IMR-90 (cell line): Measurements from ENCODE around the gene ZCCHC24. TPM values are rescaled to one million over a fixed set of nuclear protein-coding genes. Genes with fewer than 3 reads are reported as not detected.
A peak's percentile ranks its signal among the peaks of the same experiment; 100 is the strongest.

Experiments
- ATAC-seq: fragments of 200-7000 bp; cut with Tn5 transposase; 2 replicates; pipeline ENCODE4 v1.9.1; 2020; ENCODE audit warnings: low read depth, mild to moderate bottlenecking, moderate library complexity
- BruUV-seq: library from RNA; stranded (reverse); fragments of 400-500 nt; replicated peaks from 2 replicates; lab custom pipeline; 2021; lab: Mats Ljungman, UMichigan
- CTCF ChIA-PET: fragments of 300-600 bp; formaldehyde crosslinking; extraction: SDS; loops from one replicate; lab custom pipeline; 2021; ENCODE audit warnings: antibody characterized with exemption; lab: Yijun Ruan, JAX
- POLR2A ChIA-PET: fragments of 300-600 bp; sonication (Branson Sonifier 250); formaldehyde crosslinking; loops from one replicate; lab custom pipeline; 2022; ENCODE audit warnings: antibody characterized with exemption; ENCODE audit not compliant: unreplicated experiment; lab: Charles Lee
- DNase-seq: peaks from one replicate; pipeline ENCODE4 v3.0.0; 2013
- H2AFZ ChIP-seq: replicated peaks from 2 replicates; pipeline ENCODE3; 2013; ENCODE audit warnings: low read length, mild to moderate bottlenecking; ENCODE audit not compliant: poor library complexity
- H2AK5ac ChIP-seq: 2 replicates; pipeline ENCODE4 v1.6.1; 2013; ENCODE audit warnings: low read depth, low read length, inconsistent platforms
- H2AK9ac ChIP-seq: replicated peaks from 2 replicates; pipeline ENCODE3; 2013; ENCODE audit warnings: mild to moderate bottlenecking, low read depth, low read length, moderate library complexity; ENCODE audit not compliant: poor library complexity
- H2BK120ac ChIP-seq: 2 replicates; pipeline ENCODE4 v1.6.1; 2013; ENCODE audit warnings: low read depth, low read length, inconsistent platforms
- H2BK15ac ChIP-seq: 3 replicates; pipeline ENCODE4 v1.6.1; 2013; ENCODE audit warnings: low read depth, low read length, inconsistent platforms
- H2BK20ac ChIP-seq: 2 replicates; pipeline ENCODE4 v1.6.1; 2013; ENCODE audit warnings: low read depth, mild to moderate bottlenecking, inconsistent platforms, low read length, moderate library complexity
- H2BK5ac ChIP-seq: 2 replicates; pipeline ENCODE4 v1.6.1; 2013; ENCODE audit warnings: mild to moderate bottlenecking, low read depth, low read length, inconsistent platforms; ENCODE audit not compliant: poor library complexity, severe bottlenecking
- H3K14ac ChIP-seq: replicated peaks from 2 replicates; pipeline ENCODE4 v1.6.1; 2013; ENCODE audit warnings: low read depth, low read length, inconsistent platforms
- H3K18ac ChIP-seq: 2 replicates; pipeline ENCODE4 v1.6.1; 2013; ENCODE audit warnings: low read depth, low read length, control low read depth
- H3K23ac ChIP-seq: 2 replicates; pipeline ENCODE4 v1.6.1; 2013; ENCODE audit warnings: low read depth, low read length, inconsistent platforms
- H3K27ac ChIP-seq: 2 replicates; pipeline ENCODE4 v1.5.1; 2013; ENCODE audit warnings: mild to moderate bottlenecking, control low read depth, low read length; ENCODE audit not compliant: insufficient read depth
- H3K27me3 ChIP-seq: 2 replicates; pipeline ENCODE4 v1.6.1; 2013; ENCODE audit warnings: low read length; ENCODE audit not compliant: control insufficient read depth, insufficient read depth
- H3K36me3 ChIP-seq: 2 replicates; pipeline ENCODE4 v1.6.1; 2013; ENCODE audit warnings: low read length, mixed read lengths; ENCODE audit not compliant: control insufficient read depth, insufficient read depth
- H3K4ac ChIP-seq: 2 replicates; pipeline ENCODE4 v1.6.1; 2013; ENCODE audit warnings: low read depth, low read length, inconsistent platforms
- H3K4me1 ChIP-seq: 2 replicates; pipeline ENCODE4 v1.6.1; 2013; ENCODE audit warnings: low read length, mixed read lengths; ENCODE audit not compliant: control insufficient read depth, insufficient read depth
- H3K4me2 ChIP-seq: 2 replicates; pipeline ENCODE4 v1.6.1; 2013; ENCODE audit warnings: low read depth, mild to moderate bottlenecking, control low read depth, low read length, moderate library complexity
- H3K4me3 ChIP-seq: 2 replicates; pipeline ENCODE4 v1.5.1; 2013; ENCODE audit warnings: low read depth, mild to moderate bottlenecking, control low read depth, low read length, moderate library complexity; ENCODE audit not compliant: insufficient read depth
- H3K56ac ChIP-seq: 2 replicates; pipeline ENCODE4 v1.6.1; 2013; ENCODE audit warnings: low read length, inconsistent platforms; ENCODE audit not compliant: insufficient read depth; ENCODE audit errors: extremely low read depth
- H3K79me1 ChIP-seq, 2 experiments: 2 replicates each; pipeline ENCODE4 v1.6.1; 2013; ENCODE audit warnings: low read length in 2 of 2, inconsistent platforms in 1 of 2, low read depth in 1 of 2
- H3K9ac ChIP-seq: 2 replicates; pipeline ENCODE4 v1.6.1; 2013; ENCODE audit warnings: low read depth, low read length, control low read depth
- H3K9me1 ChIP-seq: 2 replicates; pipeline ENCODE4 v1.6.1; 2013; ENCODE audit warnings: low read length, inconsistent platforms; ENCODE audit not compliant: insufficient read depth
- H3K9me3 ChIP-seq: 2 replicates; pipeline ENCODE4 v1.6.1; 2013; ENCODE audit warnings: low read length; ENCODE audit not compliant: control insufficient read depth, insufficient read depth
- H4K20me1 ChIP-seq: 2 replicates; pipeline ENCODE4 v1.6.1; 2013; ENCODE audit warnings: low read length, inconsistent platforms; ENCODE audit not compliant: insufficient read depth
- H4K5ac ChIP-seq: 2 replicates; pipeline ENCODE4 v1.6.1; 2013; ENCODE audit warnings: mild to moderate bottlenecking, low read depth, low read length, control low read depth
- H4K8ac ChIP-seq, 2 experiments: 2 replicates each; pipeline ENCODE4 v1.6.1; 2013; ENCODE audit warnings: low read depth in 2 of 2, low read length in 2 of 2, control low read depth in 1 of 2, inconsistent platforms in 1 of 2
- H4K91ac ChIP-seq: 2 replicates; pipeline ENCODE4 v1.6.1; 2013; ENCODE audit warnings: low read depth, low read length, inconsistent platforms; ENCODE audit not compliant: insufficient read depth
- MAFK ChIP-seq: IDR thresholded peaks from 2 replicates; pipeline ENCODE4 v1.6.1; 2012; ENCODE audit warnings: low read depth, low read length, improper control_type of control experiment
- NFE2L2 ChIP-seq: fragments of 150-350 bp; IDR thresholded peaks from 2 replicates; pipeline ENCODE4 v1.6.1; 2016; ENCODE audit warnings: low read depth, mild to moderate bottlenecking, low read length
- RAD21 ChIP-seq: IDR thresholded peaks from 2 replicates; pipeline ENCODE4 v1.6.1; 2012; ENCODE audit warnings: low read length, improper control_type of control experiment
- RFX5 ChIP-seq: IDR thresholded peaks from 2 replicates; pipeline ENCODE4 v1.8.0; 2012; ENCODE audit warnings: low read depth, mild to moderate bottlenecking, low read length, moderate library complexity
- WGBS, 2 experiments: methylation state at CpG; one replicate each; pipeline versions ENCODE4 v1.1.5 to v1.1.7; 2013; ENCODE audit warnings: missing lambda C conversion rate in 2 of 2; ENCODE audit not compliant: insufficient read length in 1 of 2; ENCODE audit errors: extremely low coverage in 2 of 2; 5-methylcytosine and 5-hydroxymethylcytosine counted together
- dilution Hi-C: fragments of 300-500 bp; cut with HindIII; formaldehyde crosslinking; loops from one replicate; pipeline ENCODE4 v1.14.3; 2018; ENCODE audit warnings: low sequenced_read_pairs; ENCODE audit not compliant: unreplicated experiment
- in situ Hi-C: fragments of 300-500 bp; cut with MboI; formaldehyde crosslinking; loops from 3 replicates; pipeline ENCODE4 v1.14.3; 2019; ENCODE audit warnings: low sequenced_read_pairs, inconsistent platforms, mixed read lengths
- intact Hi-C: fragments of 100-400 bp; cut with micrococcal nuclease; formaldehyde crosslinking; loops from 2 replicates; pipeline ENCODE4 v1.10.0; 2022
- polyA plus RNA-seq, 3 experiments: library from polyadenylated mRNA; depleted of rRNA; stranded (reverse); fragments of >200 nt; gene quantifications; 2 replicates each; pipeline ENCODE4 v1.2.3, GENCODE V29; 2012; ENCODE audit warnings: low replicate concordance in 1 of 3
- total RNA-seq: library from RNA; depleted of rRNA; stranded (reverse); fragments of >200 nt; gene quantifications from 2 replicates; pipeline ENCODE4 v1.2.3, GENCODE V29; 2012

The ZCCHC24 gene
- total and polyA plus RNA-seq, 2 of the 4 experiments (the other 2 are of a cell fraction): 15.1 to 25.9 TPM

- H3K79me1 ChIP-seq: no peaks in the 10 kb centered on the region
- peak overlapping the region; percentile 90 for H3K4ac ChIP-seq
- H2BK15ac ChIP-seq: peak overlapping the region; percentile 95; the same call in 2 of the 3 replicates
- peak overlapping the region; percentile 80 for H4K5ac ChIP-seq
- H3K4me2 ChIP-seq: no peak overlapping the region
- H3K18ac ChIP-seq: peak overlapping the region; percentile 77
- H3K36me3 ChIP-seq: no peaks in the 10 kb centered on the region
- H2AK9ac ChIP-seq: peak overlapping the region; percentile 86
- H3K56ac ChIP-seq: no peak overlapping the region
- intact Hi-C loops: no loop called here
- H3K9me1 ChIP-seq: peaks cover 34% of the 10 kb centered on the region
- H4K8ac ChIP-seq: peak overlapping the region; percentile 64 to 89
- TF ChIP-seq NFE2L2: no peak
- TF ChIP-seq RAD21: no peak
- TF ChIP-seq RFX5: no peak
- TF ChIP-seq MAFK: no peak
- peak overlapping the region; percentile 75 for H3K27ac ChIP-seq
- H3K4me1 ChIP-seq: peaks cover 26% of the 10 kb centered on the region
- peak; percentile 37 for ATAC-seq
- in situ Hi-C loops: loop anchor here (25.0 kb wide), 1 partner anchor 103 kb away; no protein-coding TSS in a partner anchor
- H2AFZ ChIP-seq: peak overlapping the region; percentile 84
- CTCF ChIA-PET: no interaction called here
- no CpG with 5 or more reads among the region's 9 CpGs for WGBS, 2 experiments
- H2AK5ac ChIP-seq: peak overlapping the region; percentile 89
- H2BK20ac ChIP-seq: peak overlapping the region; percentile 75
- H2BK5ac ChIP-seq: peak overlapping the region; percentile 16
- H2BK120ac ChIP-seq: peak overlapping the region; percentile 75
- POLR2A ChIA-PET: no interaction called here
- no peaks in the 10 kb centered on the region for H4K20me1 ChIP-seq
- no peaks in the 10 kb centered on the region for H3K9me3 ChIP-seq
- H3K4me3 ChIP-seq: no peak overlapping the region
- H3K27me3 ChIP-seq: peaks cover 9% of the 10 kb centered on the region; the same call in 1 of the 2 replicates
- peak overlapping the region; percentile 87 for H4K91ac ChIP-seq
- H3K23ac ChIP-seq: peak overlapping the region; percentile 63; the same call in 1 of the 2 replicates
- H3K14ac ChIP-seq: peak overlapping the region; percentile 96
- DNase-seq: peak; percentile 57
- H3K9ac ChIP-seq: 0 out of 2 replicates have a peak overlapping the region, but pooled peaks have one; percentile 7
- dilution Hi-C loops: no loop called here
- no TSS peak for BruUV-seq
Measured at GRCh38 chr10:79490400-79491142, 45.1 kb upstream of the ZCCHC24 start.
